ENCODE results near the gene OR2A25.

- TF ChIP-seq, protein P1, sequence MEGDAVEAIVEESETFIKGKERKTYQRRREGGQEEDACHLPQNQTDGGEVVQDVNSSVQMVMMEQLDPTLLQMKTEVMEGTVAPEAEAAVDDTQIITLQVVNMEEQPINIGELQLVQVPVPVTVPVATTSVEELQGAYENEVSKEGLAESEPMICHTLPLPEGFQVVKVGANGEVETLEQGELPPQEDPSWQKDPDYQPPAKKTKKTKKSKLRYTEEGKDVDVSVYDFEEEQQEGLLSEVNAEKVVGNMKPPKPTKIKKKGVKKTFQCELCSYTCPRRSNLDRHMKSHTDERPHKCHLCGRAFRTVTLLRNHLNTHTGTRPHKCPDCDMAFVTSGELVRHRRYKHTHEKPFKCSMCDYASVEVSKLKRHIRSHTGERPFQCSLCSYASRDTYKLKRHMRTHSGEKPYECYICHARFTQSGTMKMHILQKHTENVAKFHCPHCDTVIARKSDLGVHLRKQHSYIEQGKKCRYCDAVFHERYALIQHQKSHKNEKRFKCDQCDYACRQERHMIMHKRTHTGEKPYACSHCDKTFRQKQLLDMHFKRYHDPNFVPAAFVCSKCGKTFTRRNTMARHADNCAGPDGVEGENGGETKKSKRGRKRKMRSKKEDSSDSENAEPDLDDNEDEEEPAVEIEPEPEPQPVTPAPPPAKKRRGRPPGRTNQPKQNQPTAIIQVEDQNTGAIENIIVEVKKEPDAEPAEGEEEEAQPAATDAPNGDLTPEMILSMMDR (IDR thresholded peaks at IDR 0.05): no peak
- no peak for TF ChIP-seq EP300 (IDR thresholded peaks at IDR 0.05)
These were observed 5.9 kb upstream of the OR2A25 start for GRCh38 chr7:144063710-144064109.
